GM23338 (cell line): ENCODE results near the gene CHCHD6. TPM values are rescaled to one million over a fixed set of nuclear protein-coding genes. Genes with fewer than 3 reads are reported as not detected.

Source experiments
- CREB1 ChIP-seq: fragments of 250-450 bp; sonication (Bioruptor Pico); IDR thresholded peaks from 2 replicates; pipeline ENCODE4 v1.5.0; 2020; ENCODE audit warnings: low read depth, mild to moderate bottlenecking, moderate library complexity
- EZH2 ChIP-seq: fragments of 200-600 bp; sonication (generic); IDR thresholded peaks from one replicate; pipeline ENCODE4 v1.8.0; 2017; ENCODE audit warnings: antibody characterized with exemption, mild to moderate bottlenecking, low read depth; ENCODE audit not compliant: unreplicated experiment
- STAT1 ChIP-seq: IDR thresholded peaks from one replicate; pipeline ENCODE4 v1.6.1; 2016; ENCODE audit warnings: antibody characterized with exemption; ENCODE audit not compliant: unreplicated experiment
- ZNF114 ChIP-seq: fragments of 250-450 bp; sonication (Bioruptor Pico); IDR thresholded peaks from 2 replicates; pipeline ENCODE4 v1.5.0; 2020; ENCODE audit warnings: mild to moderate bottlenecking, moderate library complexity
- polyA plus RNA-seq: library from polyadenylated mRNA; unstranded; fragments of >200 nt; fragmentation: Nextera tagmentation; extraction: Ambion mirVana; gene quantifications from 2 replicates; pipeline ENCODE4 v1.2.1, GENCODE V29; 2016
- total RNA-seq: library from RNA; depleted of rRNA; stranded (reverse); fragments of >200 nt; shearing (Covaris generic); gene quantifications from 2 replicates; pipeline ENCODE4 v1.2.3, GENCODE V29; 2014
- TF ChIP-seq, protein P1 (sequence below): fragments of 250-450 bp; sonication (Bioruptor Pico); IDR thresholded peaks from 2 replicates; pipeline ENCODE4 v1.5.0; 2020; ENCODE audit warnings: mild to moderate bottlenecking, moderate library complexity
- TF ChIP-seq, protein P2 (sequence below): IDR thresholded peaks from one replicate; pipeline ENCODE4 v1.6.1; 2018; ENCODE audit warnings: antibody characterized with exemption; ENCODE audit not compliant: unreplicated experiment

CHCHD6 gene
- total and polyA plus RNA-seq, 2 experiments from 2014 or later: 28.8 to 43.0 TPM

DNA sequence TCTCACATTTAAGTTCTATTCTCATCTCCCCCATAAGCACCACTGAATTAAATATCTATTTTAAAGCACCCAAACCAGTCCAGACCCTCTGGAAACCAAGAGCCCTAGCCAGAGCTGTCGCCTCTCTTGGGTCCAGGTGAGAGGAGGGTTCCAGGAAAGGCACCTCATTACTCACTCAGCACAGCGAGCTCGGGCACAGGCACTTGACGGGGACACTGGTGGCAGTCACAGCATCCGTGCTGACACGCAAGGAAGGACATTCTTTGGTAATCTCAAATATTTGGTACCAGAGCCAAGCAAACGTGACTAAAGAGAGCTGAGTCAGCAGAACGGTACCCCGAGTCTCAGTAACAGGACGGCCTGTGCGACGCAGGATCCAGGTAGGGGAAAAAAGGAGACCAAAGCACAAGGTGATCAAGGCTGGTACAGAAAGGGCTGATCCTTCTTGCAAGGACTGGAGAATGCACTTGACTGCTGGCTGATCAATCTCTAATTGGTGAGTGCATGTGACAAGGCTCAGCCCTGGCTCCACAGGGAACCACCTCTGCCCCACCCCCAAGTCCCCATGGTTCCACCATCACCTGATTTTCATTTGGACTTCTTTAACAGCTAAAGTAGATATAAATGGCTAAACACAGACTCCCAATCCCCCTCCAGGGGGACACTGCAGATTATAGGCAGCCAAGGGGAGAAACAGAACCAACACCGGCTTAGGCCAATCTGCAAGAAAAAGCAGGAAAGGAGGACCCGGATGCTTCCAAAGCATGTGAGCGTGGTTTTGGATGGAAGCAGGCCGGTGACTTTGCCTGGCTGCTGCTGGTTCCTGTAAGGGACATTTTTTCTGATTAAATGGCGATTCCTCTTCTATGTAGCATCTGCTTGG lies 61.4 kb downstream of the CHCHD6 start (continued):
- TF ChIP-seq, protein P1, sequence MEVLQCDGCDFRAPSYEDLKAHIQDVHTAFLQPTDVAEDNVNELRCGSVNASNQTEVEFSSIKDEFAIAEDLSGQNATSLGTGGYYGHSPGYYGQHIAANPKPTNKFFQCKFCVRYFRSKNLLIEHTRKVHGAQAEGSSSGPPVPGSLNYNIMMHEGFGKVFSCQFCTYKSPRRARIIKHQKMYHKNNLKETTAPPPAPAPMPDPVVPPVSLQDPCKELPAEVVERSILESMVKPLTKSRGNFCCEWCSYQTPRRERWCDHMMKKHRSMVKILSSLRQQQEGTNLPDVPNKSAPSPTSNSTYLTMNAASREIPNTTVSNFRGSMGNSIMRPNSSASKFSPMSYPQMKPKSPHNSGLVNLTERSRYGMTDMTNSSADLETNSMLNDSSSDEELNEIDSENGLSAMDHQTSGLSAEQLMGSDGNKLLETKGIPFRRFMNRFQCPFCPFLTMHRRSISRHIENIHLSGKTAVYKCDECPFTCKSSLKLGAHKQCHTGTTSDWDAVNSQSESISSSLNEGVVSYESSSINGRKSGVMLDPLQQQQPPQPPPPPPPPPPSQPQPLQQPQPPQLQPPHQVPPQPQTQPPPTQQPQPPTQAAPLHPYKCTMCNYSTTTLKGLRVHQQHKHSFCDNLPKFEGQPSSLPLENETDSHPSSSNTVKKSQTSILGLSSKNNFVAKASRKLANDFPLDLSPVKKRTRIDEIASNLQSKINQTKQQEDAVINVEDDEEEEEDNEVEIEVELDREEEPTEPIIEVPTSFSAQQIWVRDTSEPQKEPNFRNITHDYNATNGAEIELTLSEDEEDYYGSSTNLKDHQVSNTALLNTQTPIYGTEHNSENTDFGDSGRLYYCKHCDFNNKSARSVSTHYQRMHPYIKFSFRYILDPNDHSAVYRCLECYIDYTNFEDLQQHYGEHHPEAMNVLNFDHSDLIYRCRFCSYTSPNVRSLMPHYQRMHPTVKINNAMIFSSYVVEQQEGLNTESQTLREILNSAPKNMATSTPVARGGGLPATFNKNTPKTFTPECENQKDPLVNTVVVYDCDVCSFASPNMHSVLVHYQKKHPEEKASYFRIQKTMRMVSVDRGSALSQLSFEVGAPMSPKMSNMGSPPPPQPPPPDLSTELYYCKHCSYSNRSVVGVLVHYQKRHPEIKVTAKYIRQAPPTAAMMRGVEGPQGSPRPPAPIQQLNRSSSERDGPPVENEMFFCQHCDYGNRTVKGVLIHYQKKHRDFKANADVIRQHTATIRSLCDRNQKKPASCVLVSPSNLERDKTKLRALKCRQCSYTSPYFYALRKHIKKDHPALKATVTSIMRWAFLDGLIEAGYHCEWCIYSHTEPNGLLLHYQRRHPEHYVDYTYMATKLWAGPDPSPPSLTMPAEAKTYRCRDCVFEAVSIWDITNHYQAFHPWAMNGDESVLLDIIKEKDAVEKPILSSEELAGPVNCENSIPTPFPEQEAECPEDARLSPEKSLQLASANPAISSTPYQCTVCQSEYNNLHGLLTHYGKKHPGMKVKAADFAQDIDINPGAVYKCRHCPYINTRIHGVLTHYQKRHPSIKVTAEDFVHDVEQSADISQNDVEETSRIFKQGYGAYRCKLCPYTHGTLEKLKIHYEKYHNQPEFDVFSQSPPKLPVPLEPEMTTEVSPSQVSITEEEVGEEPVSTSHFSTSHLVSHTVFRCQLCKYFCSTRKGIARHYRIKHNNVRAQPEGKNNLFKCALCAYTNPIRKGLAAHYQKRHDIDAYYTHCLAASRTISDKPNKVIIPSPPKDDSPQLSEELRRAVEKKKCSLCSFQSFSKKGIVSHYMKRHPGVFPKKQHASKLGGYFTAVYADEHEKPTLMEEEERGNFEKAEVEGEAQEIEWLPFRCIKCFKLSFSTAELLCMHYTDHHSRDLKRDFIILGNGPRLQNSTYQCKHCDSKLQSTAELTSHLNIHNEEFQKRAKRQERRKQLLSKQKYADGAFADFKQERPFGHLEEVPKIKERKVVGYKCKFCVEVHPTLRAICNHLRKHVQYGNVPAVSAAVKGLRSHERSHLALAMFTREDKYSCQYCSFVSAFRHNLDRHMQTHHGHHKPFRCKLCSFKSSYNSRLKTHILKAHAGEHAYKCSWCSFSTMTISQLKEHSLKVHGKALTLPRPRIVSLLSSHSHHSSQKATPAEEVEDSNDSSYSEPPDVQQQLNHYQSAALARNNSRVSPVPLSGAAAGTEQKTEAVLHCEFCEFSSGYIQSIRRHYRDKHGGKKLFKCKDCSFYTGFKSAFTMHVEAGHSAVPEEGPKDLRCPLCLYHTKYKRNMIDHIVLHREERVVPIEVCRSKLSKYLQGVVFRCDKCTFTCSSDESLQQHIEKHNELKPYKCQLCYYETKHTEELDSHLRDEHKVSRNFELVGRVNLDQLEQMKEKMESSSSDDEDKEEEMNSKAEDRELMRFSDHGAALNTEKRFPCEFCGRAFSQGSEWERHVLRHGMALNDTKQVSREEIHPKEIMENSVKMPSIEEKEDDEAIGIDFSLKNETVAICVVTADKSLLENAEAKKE (CRISPR knock-in tag): no peak
- TF ChIP-seq EZH2: no peak
- TF ChIP-seq, protein P2, sequence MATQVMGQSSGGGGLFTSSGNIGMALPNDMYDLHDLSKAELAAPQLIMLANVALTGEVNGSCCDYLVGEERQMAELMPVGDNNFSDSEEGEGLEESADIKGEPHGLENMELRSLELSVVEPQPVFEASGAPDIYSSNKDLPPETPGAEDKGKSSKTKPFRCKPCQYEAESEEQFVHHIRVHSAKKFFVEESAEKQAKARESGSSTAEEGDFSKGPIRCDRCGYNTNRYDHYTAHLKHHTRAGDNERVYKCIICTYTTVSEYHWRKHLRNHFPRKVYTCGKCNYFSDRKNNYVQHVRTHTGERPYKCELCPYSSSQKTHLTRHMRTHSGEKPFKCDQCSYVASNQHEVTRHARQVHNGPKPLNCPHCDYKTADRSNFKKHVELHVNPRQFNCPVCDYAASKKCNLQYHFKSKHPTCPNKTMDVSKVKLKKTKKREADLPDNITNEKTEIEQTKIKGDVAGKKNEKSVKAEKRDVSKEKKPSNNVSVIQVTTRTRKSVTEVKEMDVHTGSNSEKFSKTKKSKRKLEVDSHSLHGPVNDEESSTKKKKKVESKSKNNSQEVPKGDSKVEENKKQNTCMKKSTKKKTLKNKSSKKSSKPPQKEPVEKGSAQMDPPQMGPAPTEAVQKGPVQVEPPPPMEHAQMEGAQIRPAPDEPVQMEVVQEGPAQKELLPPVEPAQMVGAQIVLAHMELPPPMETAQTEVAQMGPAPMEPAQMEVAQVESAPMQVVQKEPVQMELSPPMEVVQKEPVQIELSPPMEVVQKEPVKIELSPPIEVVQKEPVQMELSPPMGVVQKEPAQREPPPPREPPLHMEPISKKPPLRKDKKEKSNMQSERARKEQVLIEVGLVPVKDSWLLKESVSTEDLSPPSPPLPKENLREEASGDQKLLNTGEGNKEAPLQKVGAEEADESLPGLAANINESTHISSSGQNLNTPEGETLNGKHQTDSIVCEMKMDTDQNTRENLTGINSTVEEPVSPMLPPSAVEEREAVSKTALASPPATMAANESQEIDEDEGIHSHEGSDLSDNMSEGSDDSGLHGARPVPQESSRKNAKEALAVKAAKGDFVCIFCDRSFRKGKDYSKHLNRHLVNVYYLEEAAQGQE: no peak
- no peak for TF ChIP-seq CREB1 (CRISPR knock-in tag)
- no peak for TF ChIP-seq ZNF114 (CRISPR knock-in tag)
- TF ChIP-seq STAT1: no peak
